ENCODE data around the gene FER. TPM values are rescaled to one million over a fixed set of nuclear protein-coding genes. Genes with fewer than 3 reads are reported as not detected.

The FER gene
- total and polyA plus RNA-seq, 2 of the 13 experiments (the other 11 are each of a cell fraction or from before 2014, with no cell fraction given), result 7.9 to 29.0 TPM

- no peaks in the 10 kb centered on the region for H3K79me2 ChIP-seq (ENCODE audit: insufficient read depth, low read length)
- BruUV-seq (replicated peaks), result no TSS peak
- H3K36me3 ChIP-seq (replicated peaks in 1 of 2; ENCODE audit: control insufficient read depth in 1 of 2, insufficient read depth in 2 of 2, low read length in 2 of 2), result no peaks in the 10 kb centered on the region
- no peak for DNase-seq (ENCODE audit: low spot score)
- H3K4me1 ChIP-seq (ENCODE audit: insufficient read depth, low read length), result no peaks in the 10 kb centered on the region
- intact Hi-C loops (cut with micrococcal nuclease; ENCODE audit: unreplicated experiment), result no loop called here
- no peaks in the 10 kb centered on the region for H4K20me1 ChIP-seq (ENCODE audit: insufficient read depth, low read length)
- POLR2A ChIA-PET, result no interaction called here
- CTCF ChIA-PET (ENCODE audit: low intra/inter-chr PET ratio, low total read pairs), result no interaction called here
- no peaks in the 10 kb centered on the region for H3K9me3 ChIP-seq (ENCODE audit: low read length)
- no peak overlapping the region for H2AFZ ChIP-seq (ENCODE audit: low read length)
- no peak overlapping the region for H3K27ac ChIP-seq (ENCODE audit: extremely low read length, insufficient read depth, low read length)
- FAIRE-seq, result no peak
- TF ChIP-seq KLF6 (CRISPR knock-in tag; IDR thresholded peaks at IDR 0.05), result no peak
- TF ChIP-seq ZNF570 (CRISPR knock-in tag; IDR thresholded peaks at IDR 0.05; ENCODE audit: borderline replicate concordance), result no peak
- TF ChIP-seq SP4 (CRISPR knock-in tag; IDR thresholded peaks at IDR 0.05), result no peak
- TF ChIP-seq ATF7-NPFF (CRISPR knock-in tag; IDR thresholded peaks at IDR 0.05; ENCODE audit: low read depth), result no peak
- TF ChIP-seq ZNF549 (CRISPR knock-in tag; IDR thresholded peaks at IDR 0.05), result no peak
- no peak for TF ChIP-seq FOSL1 (CRISPR knock-in tag; IDR thresholded peaks at IDR 0.05; ENCODE audit: borderline replicate concordance)
- TF ChIP-seq MTA3 (CRISPR knock-in tag; IDR thresholded peaks at IDR 0.05), result no peak
- TF ChIP-seq HNF4A (CRISPR knock-in tag; IDR thresholded peaks at IDR 0.05), result no peak
- TF ChIP-seq, protein P1, sequence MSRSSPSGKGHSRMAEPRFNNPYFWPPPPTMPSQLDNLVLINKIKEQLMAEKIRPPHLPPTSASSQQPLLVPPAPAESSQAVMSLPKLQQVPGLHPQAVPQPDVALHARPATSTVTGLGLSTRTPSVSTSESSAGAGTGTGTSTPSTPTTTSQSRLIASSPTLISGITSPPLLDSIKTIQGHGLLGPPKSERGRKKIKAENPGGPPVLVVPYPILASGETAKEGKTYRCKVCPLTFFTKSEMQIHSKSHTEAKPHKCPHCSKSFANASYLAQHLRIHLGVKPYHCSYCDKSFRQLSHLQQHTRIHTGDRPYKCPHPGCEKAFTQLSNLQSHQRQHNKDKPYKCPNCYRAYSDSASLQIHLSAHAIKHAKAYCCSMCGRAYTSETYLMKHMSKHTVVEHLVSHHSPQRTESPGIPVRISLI (CRISPR knock-in tag; IDR thresholded peaks at IDR 0.05; ENCODE audit: borderline replicate concordance), result no peak
- no peak for TF ChIP-seq FOXP1 (IDR thresholded peaks at IDR 0.05)
- TF ChIP-seq FOXP1 (CRISPR knock-in tag; IDR thresholded peaks at IDR 0.05), result no peak
- no peak for TF ChIP-seq ZIK1 (CRISPR knock-in tag; IDR thresholded peaks at IDR 0.05; ENCODE audit: borderline replicate concordance, low read depth)
- TF ChIP-seq ZNF274 (CRISPR knock-in tag; IDR thresholded peaks at IDR 0.05), result no peak
- TF ChIP-seq ZNF136 (CRISPR knock-in tag; IDR thresholded peaks at IDR 0.05; ENCODE audit: low read depth), result no peak
- TF ChIP-seq, protein P2, sequence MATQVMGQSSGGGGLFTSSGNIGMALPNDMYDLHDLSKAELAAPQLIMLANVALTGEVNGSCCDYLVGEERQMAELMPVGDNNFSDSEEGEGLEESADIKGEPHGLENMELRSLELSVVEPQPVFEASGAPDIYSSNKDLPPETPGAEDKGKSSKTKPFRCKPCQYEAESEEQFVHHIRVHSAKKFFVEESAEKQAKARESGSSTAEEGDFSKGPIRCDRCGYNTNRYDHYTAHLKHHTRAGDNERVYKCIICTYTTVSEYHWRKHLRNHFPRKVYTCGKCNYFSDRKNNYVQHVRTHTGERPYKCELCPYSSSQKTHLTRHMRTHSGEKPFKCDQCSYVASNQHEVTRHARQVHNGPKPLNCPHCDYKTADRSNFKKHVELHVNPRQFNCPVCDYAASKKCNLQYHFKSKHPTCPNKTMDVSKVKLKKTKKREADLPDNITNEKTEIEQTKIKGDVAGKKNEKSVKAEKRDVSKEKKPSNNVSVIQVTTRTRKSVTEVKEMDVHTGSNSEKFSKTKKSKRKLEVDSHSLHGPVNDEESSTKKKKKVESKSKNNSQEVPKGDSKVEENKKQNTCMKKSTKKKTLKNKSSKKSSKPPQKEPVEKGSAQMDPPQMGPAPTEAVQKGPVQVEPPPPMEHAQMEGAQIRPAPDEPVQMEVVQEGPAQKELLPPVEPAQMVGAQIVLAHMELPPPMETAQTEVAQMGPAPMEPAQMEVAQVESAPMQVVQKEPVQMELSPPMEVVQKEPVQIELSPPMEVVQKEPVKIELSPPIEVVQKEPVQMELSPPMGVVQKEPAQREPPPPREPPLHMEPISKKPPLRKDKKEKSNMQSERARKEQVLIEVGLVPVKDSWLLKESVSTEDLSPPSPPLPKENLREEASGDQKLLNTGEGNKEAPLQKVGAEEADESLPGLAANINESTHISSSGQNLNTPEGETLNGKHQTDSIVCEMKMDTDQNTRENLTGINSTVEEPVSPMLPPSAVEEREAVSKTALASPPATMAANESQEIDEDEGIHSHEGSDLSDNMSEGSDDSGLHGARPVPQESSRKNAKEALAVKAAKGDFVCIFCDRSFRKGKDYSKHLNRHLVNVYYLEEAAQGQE (IDR thresholded peaks at IDR 0.05; ENCODE audit: borderline replicate concordance in 1 of 2, low read depth in 1 of 2, low read length in 2 of 2), result no peak
- no peak for TF ChIP-seq PBX3 (CRISPR knock-in tag; IDR thresholded peaks at IDR 0.05; ENCODE audit: borderline replicate concordance)
- in situ Hi-C loops (cut with HindIII; ENCODE audit: extremely low pct_ligation_motif_present, low pct_unique_long_range_greater_than_20kb), result no loop called here
- no peak for ATAC-seq
- no peak overlapping the region for H3K9ac ChIP-seq (ENCODE audit: insufficient read depth, low read depth, low read length)
- 89% methylated on average over 2 of the region's 2 CpGs for WGBS (ENCODE audit: low lambda C conversion rate)
- no peak overlapping the region for H3K4me2 ChIP-seq (ENCODE audit: low read depth, low read length)
- H3K27me3 ChIP-seq (ENCODE audit: control insufficient read depth in 1 of 2, insufficient read depth in 2 of 2, low read length in 2 of 2), result no peaks in the 10 kb centered on the region
- no peak overlapping the region for H3K4me3 ChIP-seq (replicated peaks in 1 of 3; ENCODE audit: insufficient read depth in 1 of 3, low read depth in 2 of 3, low read length in 3 of 3)
Observed at GRCh38 chr5:108836492-108836891, 88.8 kb downstream of the FER start.

Data from HepG2 (cell line).